SK-N-SH (cell line): ENCODE data around the gene FLT3LG. TPM values are rescaled to one million over a fixed set of nuclear protein-coding genes. Genes with fewer than 3 reads are reported as not detected.

Experiments
- CTCF ChIA-PET: fragments of 300-600, 350-600 bp; formaldehyde crosslinking; extraction: SDS; loops from one replicate; lab custom pipeline; 2021; lab: Yijun Ruan, JAX
- POLR2A ChIA-PET: fragments of 350-600 bp; sonication (Branson Sonifier 250); formaldehyde crosslinking; extraction: SDS; loops from one replicate; lab custom pipeline; 2020; ENCODE audit warnings: antibody characterized with exemption, inconsistent platforms; lab: Yijun Ruan, JAX
- DNase-seq: peaks from one replicate; pipeline ENCODE4 v3.0.0; 2012
- H2AFZ ChIP-seq: fragments of 200-600 bp; sonication (generic); 2 replicates; pipeline ENCODE4 v1.8.1; 2016; ENCODE audit warnings: antibody characterized with exemption, mild to moderate bottlenecking, low read depth
- H3F3A ChIP-seq: fragments of 200-600 bp; sonication (generic); replicated peaks from 2 replicates; pipeline ENCODE3; 2016; ENCODE audit warnings: antibody characterized with exemption, mild to moderate bottlenecking; ENCODE audit not compliant: insufficient read depth
- H3K27ac ChIP-seq, 2 experiments: fragments of 200-500 bp in 1 of 2; fragments of 200-600 bp in 1 of 2; sonication (Bioruptor generic) in 1 of 2; sonication (generic), shearing (Covaris generic) in 1 of 2; 2 replicates each; pipeline versions ENCODE4 v1.5.1 to v1.6.1; 2014 to 2016; ENCODE audit warnings: low read depth in 2 of 2, inconsistent platforms in 1 of 2, low read length in 1 of 2, mild to moderate bottlenecking in 1 of 2, mixed read lengths in 1 of 2
- H3K27me3 ChIP-seq: fragments of 200-600 bp; sonication (generic), shearing (Covaris generic); 2 replicates; pipeline ENCODE4 v1.6.1; 2016; ENCODE audit warnings: mixed run types; ENCODE audit not compliant: insufficient read depth
- H3K36me3 ChIP-seq, 2 experiments: fragments of 200-500 bp in 1 of 2; fragments of 200-600 bp in 1 of 2; sonication (Bioruptor generic) in 1 of 2; sonication (generic) in 1 of 2; replicated peaks in 1 of 2; 2 replicates each; pipeline versions ENCODE3 to v1.5.1; 2014 to 2016; ENCODE audit warnings: low read length in 1 of 2, mild to moderate bottlenecking in 1 of 2; ENCODE audit not compliant: insufficient read depth in 2 of 2, control insufficient read depth in 1 of 2
- H3K4me1 ChIP-seq, 2 experiments: fragments of 200-500 bp in 1 of 2; fragments of 200-600 bp in 1 of 2; sonication (Bioruptor generic) in 1 of 2; sonication (generic), shearing (Covaris generic) in 1 of 2; 2 replicates each; pipeline versions ENCODE4 v1.5.1 to v1.6.1; 2014 to 2016; ENCODE audit warnings: low read depth in 1 of 2, low read length in 1 of 2, mixed run types in 1 of 2; ENCODE audit not compliant: insufficient read depth in 2 of 2, control insufficient read depth in 1 of 2
- H3K4me2 ChIP-seq: fragments of 200-600 bp; sonication (generic), shearing (Covaris generic); 2 replicates; pipeline ENCODE4 v1.6.1; 2017; ENCODE audit warnings: mixed run types
- H3K4me3 ChIP-seq, 2 experiments: fragments of 200-500 bp in 1 of 2; fragments of 200-600 bp in 1 of 2; sonication (Bioruptor generic) in 1 of 2; sonication (generic), shearing (Covaris generic) in 1 of 2; 2 replicates each; pipeline versions ENCODE4 v1.5.1 to v1.8.1; 2014 to 2016; ENCODE audit warnings: low read depth in 2 of 2, inconsistent platforms in 1 of 2, low read length in 1 of 2, mild to moderate bottlenecking in 1 of 2, mixed read lengths in 1 of 2, moderate library complexity in 1 of 2
- H3K79me2 ChIP-seq: fragments of 200-600 bp; sonication (generic); 2 replicates; pipeline ENCODE4 v1.8.1; 2017; ENCODE audit warnings: mild to moderate bottlenecking; ENCODE audit not compliant: insufficient read depth
- H3K9ac ChIP-seq: fragments of 200-600 bp; sonication (generic); 2 replicates; pipeline ENCODE4 v1.6.1; 2017; ENCODE audit warnings: mixed run types
- H3K9me2 ChIP-seq: fragments of 200-600 bp; sonication (generic); 2 replicates; pipeline ENCODE4 v1.6.1; 2017; ENCODE audit warnings: mixed run types
- H3K9me3 ChIP-seq: fragments of 200-600 bp; sonication (generic); 2 replicates; pipeline ENCODE4 v1.6.1; 2017; ENCODE audit warnings: mixed run types, mild to moderate bottlenecking, moderate library complexity
- H4K20me1 ChIP-seq: fragments of 200-600 bp; sonication (generic); 2 replicates; pipeline ENCODE4 v1.6.1; 2017; ENCODE audit warnings: mild to moderate bottlenecking, mixed run types; ENCODE audit not compliant: insufficient read depth
- CTCF ChIP-seq: fragments of 200-600 bp; sonication (generic); IDR thresholded peaks from 2 replicates; pipeline ENCODE4 v1.6.1; 2017; ENCODE audit warnings: antibody characterized with exemption, mild to moderate bottlenecking, moderate library complexity
- ELF1 ChIP-seq: IDR thresholded peaks from 2 replicates; pipeline ENCODE4 v1.4.0; 2012
- EZH2phosphoT487 ChIP-seq: fragments of 200-600 bp; sonication (generic); IDR thresholded peaks from 2 replicates; pipeline ENCODE4 v1.6.1; 2017; ENCODE audit warnings: low read depth, mixed run types, mild to moderate bottlenecking, antibody characterized with exemption, moderate library complexity, borderline replicate concordance
- FOSL2 ChIP-seq: IDR thresholded peaks from 2 replicates; pipeline ENCODE4 v1.4.0; 2012; ENCODE audit warnings: low read depth, mild to moderate bottlenecking, moderate library complexity, borderline replicate concordance
- FOXM1 ChIP-seq: IDR thresholded peaks from 2 replicates; pipeline ENCODE4 v1.4.0; 2012; ENCODE audit warnings: low read depth, mild to moderate bottlenecking
- IRF3 ChIP-seq: fragments of 150-350 bp; IDR thresholded peaks from 2 replicates; pipeline ENCODE4 v1.6.1; 2016; ENCODE audit warnings: mild to moderate bottlenecking, low read depth, low read length
- JUND ChIP-seq: IDR thresholded peaks from 2 replicates; pipeline ENCODE4 v1.4.0; 2012
- MEF2A ChIP-seq: IDR thresholded peaks from 2 replicates; pipeline ENCODE4 v1.4.0; 2012; ENCODE audit warnings: low read depth, borderline replicate concordance
- MXI1 ChIP-seq: IDR thresholded peaks from 2 replicates; pipeline ENCODE4 v1.6.1; 2012; ENCODE audit warnings: mild to moderate bottlenecking, low read depth, low read length, improper control_type of control experiment
- POLR2AphosphoS5 ChIP-seq: IDR thresholded peaks from 2 replicates; pipeline ENCODE4 v1.6.1; 2012; ENCODE audit warnings: low read depth, low read length
- RAD21 ChIP-seq: IDR thresholded peaks from 2 replicates; pipeline ENCODE4 v1.6.1; 2012; ENCODE audit warnings: mild to moderate bottlenecking, low read length
- RFX5 ChIP-seq: IDR thresholded peaks from 2 replicates; pipeline ENCODE4 v1.6.1; 2012; ENCODE audit warnings: mild to moderate bottlenecking, improper control_type of control experiment, low read length
- RXRA ChIP-seq: IDR thresholded peaks from 2 replicates; pipeline ENCODE4 v1.4.0; 2012; ENCODE audit warnings: low read depth, mild to moderate bottlenecking, borderline replicate concordance
- SIN3A ChIP-seq: IDR thresholded peaks from 2 replicates; pipeline ENCODE4 v1.6.1; 2012; ENCODE audit warnings: low read depth, mild to moderate bottlenecking, low read length, moderate library complexity, borderline replicate concordance
- SMC3 ChIP-seq: IDR thresholded peaks from 2 replicates; pipeline ENCODE4 v1.6.1; 2012; ENCODE audit warnings: low read depth, low read length, improper control_type of control experiment
- TAF1 ChIP-seq: IDR thresholded peaks from 2 replicates; pipeline ENCODE4 v1.6.1; 2012; ENCODE audit warnings: low read depth, mild to moderate bottlenecking, low read length, moderate library complexity, borderline replicate concordance
- TEAD4 ChIP-seq: IDR thresholded peaks from 2 replicates; pipeline ENCODE4 v1.4.0; 2012; ENCODE audit warnings: mild to moderate bottlenecking, borderline replicate concordance; ENCODE audit not compliant: insufficient read depth
- YY1 ChIP-seq: IDR thresholded peaks from 2 replicates; pipeline ENCODE4 v1.4.0; 2012; ENCODE audit warnings: low read depth, mild to moderate bottlenecking
- WGBS: methylation state at CpG from one replicate; pipeline ENCODE4 v1.1.6; 2017; ENCODE audit warnings: low lambda C conversion rate; 5-methylcytosine and 5-hydroxymethylcytosine counted together
- polyA plus RNA-seq, 3 experiments: library from polyadenylated mRNA; depleted of rRNA; stranded (reverse); fragments of >200 nt; gene quantifications; 2 replicates each; pipeline ENCODE4 v1.2.3, GENCODE V29; 2012
- TF ChIP-seq, protein P1 (sequence below): IDR thresholded peaks from 2 replicates; pipeline ENCODE4 v1.6.1; 2012; ENCODE audit warnings: mild to moderate bottlenecking, low read depth, low read length, moderate library complexity
- TF ChIP-seq, protein P2 (sequence below): IDR thresholded peaks from 2 replicates; pipeline ENCODE4 v1.4.0; 2012; ENCODE audit warnings: low read depth, borderline replicate concordance
- TF ChIP-seq, protein P3 (sequence below): fragments of 150-350 bp; IDR thresholded peaks from 2 replicates; pipeline ENCODE4 v1.6.1; 2017; ENCODE audit warnings: antibody characterized with exemption, low read length, low read depth, borderline replicate concordance
- TF ChIP-seq, protein P4 (sequence below): IDR thresholded peaks from 2 replicates; pipeline ENCODE4 v1.4.0; 2012; ENCODE audit warnings: low read depth

Gene FLT3LG, protein sequence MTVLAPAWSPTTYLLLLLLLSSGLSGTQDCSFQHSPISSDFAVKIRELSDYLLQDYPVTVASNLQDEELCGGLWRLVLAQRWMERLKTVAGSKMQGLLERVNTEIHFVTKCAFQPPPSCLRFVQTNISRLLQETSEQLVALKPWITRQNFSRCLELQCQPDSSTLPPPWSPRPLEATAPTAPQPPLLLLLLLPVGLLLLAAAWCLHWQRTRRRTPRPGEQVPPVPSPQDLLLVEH
- polyA plus RNA-seq (2012; rRNA removed), result 4.0 and 6.4 TPM in 2 replicates
- polyA plus RNA-seq (2012; cell fraction: cytosol; rRNA removed), result 2.0 and 3.1 TPM in 2 replicates
- 6.6 and 7.5 TPM in 2 replicates for polyA plus RNA-seq (2012; cell fraction: nucleus; rRNA removed)

GRCh38 chr19:49473868-49474541 lies at the start of gene FLT3LG:
FLT3LG (plus strand) TSS chr19:49474215; CDS start chr19:49474640, 425 bp downstream.
- Histone ChIP-seq H3K79me2 (no peaks in the 10 kb centered on the region), H3K9me3 (no peaks in the 10 kb centered on the region), H3K9ac (peak within 1 kb of the TSS; percentile 85), H3K9me2 (no peaks in the 10 kb centered on the region), H3K27me3 (no peaks in the 10 kb centered on the region), H3K4me2 (peak within 1 kb of the TSS; percentile 85), H3F3A (peaks cover 3% of the 10 kb centered on the region), H2AFZ (peak within 1 kb of the TSS; percentile 94), H3K4me1 (peaks cover 0 to 5% of the 10 kb centered on the region in 2 experiments; a peak in 2 of 4 replicates), H4K20me1 (no peaks in the 10 kb centered on the region), H3K4me3 (peak within 1 kb of the TSS; percentile 46 to 84), H3K27ac (0 out of 4 replicates have a peak within 1 kb of the TSS, but pooled peaks of 1 of the 2 experiments have one; percentile 28), H3K36me3 (no peaks in the 10 kb centered on the region)
- peak; percentile 96 for DNase-seq
- ChIA-PET CTCF (interaction anchor here (0.5 to 2.6 kb wide), 22 partner anchors 9 to 97 kb away, joined by 3 to 16 read pairs (median 4); partner anchors contain the start of genes ALDH16A1, RPL13A and RPS11), POLR2A (no interaction called here)
- 9% methylated on average over 15 of the region's 33 CpGs for WGBS
- TF ChIP-seq FOXM1 (no peak), EZH2phosphoT487 (no peak), TAF1 (0 out of 2 replicates have a peak, but pooled peaks have one; percentile 46), RFX5 (no peak), SIN3A (peak; percentile 75; the same call in 1 of the 2 replicates), MXI1 (0 out of 2 replicates have a peak, but pooled peaks have one; percentile 32), YY1 (no peak), JUND (no peak), RAD21 (peak; percentile 55), IRF3 (no peak), ELF1 (no peak), FOSL2 (no peak), MEF2A (no peak), CTCF (peak; percentile 97), SMC3 (peak; percentile 53), POLR2AphosphoS5 (peak; percentile 32; the same call in 1 of the 2 replicates), RXRA (no peak), TEAD4 (no peak)
- TF ChIP-seq, protein P1, sequence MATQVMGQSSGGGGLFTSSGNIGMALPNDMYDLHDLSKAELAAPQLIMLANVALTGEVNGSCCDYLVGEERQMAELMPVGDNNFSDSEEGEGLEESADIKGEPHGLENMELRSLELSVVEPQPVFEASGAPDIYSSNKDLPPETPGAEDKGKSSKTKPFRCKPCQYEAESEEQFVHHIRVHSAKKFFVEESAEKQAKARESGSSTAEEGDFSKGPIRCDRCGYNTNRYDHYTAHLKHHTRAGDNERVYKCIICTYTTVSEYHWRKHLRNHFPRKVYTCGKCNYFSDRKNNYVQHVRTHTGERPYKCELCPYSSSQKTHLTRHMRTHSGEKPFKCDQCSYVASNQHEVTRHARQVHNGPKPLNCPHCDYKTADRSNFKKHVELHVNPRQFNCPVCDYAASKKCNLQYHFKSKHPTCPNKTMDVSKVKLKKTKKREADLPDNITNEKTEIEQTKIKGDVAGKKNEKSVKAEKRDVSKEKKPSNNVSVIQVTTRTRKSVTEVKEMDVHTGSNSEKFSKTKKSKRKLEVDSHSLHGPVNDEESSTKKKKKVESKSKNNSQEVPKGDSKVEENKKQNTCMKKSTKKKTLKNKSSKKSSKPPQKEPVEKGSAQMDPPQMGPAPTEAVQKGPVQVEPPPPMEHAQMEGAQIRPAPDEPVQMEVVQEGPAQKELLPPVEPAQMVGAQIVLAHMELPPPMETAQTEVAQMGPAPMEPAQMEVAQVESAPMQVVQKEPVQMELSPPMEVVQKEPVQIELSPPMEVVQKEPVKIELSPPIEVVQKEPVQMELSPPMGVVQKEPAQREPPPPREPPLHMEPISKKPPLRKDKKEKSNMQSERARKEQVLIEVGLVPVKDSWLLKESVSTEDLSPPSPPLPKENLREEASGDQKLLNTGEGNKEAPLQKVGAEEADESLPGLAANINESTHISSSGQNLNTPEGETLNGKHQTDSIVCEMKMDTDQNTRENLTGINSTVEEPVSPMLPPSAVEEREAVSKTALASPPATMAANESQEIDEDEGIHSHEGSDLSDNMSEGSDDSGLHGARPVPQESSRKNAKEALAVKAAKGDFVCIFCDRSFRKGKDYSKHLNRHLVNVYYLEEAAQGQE, result no peak
- TF ChIP-seq, protein P2, sequence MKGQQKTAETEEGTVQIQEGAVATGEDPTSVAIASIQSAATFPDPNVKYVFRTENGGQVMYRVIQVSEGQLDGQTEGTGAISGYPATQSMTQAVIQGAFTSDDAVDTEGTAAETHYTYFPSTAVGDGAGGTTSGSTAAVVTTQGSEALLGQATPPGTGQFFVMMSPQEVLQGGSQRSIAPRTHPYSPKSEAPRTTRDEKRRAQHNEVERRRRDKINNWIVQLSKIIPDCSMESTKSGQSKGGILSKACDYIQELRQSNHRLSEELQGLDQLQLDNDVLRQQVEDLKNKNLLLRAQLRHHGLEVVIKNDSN, result no peak
- TF ChIP-seq, protein P3, sequence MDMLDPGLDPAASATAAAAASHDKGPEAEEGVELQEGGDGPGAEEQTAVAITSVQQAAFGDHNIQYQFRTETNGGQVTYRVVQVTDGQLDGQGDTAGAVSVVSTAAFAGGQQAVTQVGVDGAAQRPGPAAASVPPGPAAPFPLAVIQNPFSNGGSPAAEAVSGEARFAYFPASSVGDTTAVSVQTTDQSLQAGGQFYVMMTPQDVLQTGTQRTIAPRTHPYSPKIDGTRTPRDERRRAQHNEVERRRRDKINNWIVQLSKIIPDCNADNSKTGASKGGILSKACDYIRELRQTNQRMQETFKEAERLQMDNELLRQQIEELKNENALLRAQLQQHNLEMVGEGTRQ, result no peak
- TF ChIP-seq, protein P4, sequence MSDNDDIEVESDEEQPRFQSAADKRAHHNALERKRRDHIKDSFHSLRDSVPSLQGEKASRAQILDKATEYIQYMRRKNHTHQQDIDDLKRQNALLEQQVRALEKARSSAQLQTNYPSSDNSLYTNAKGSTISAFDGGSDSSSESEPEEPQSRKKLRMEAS, result peak; percentile 63; the same call in 1 of the 2 replicates
